Measurements from ENCODE around the gene CARD11. TPM values are rescaled to one million over a fixed set of nuclear protein-coding genes. Genes with fewer than 3 reads are reported as not detected.

The CARD11 gene
- total RNA-seq, 1 donor from 2014 or later, result 0.37 TPM

- DNase-seq (ENCODE audit: low read depth, low spot score), result no peak
- Mint-ChIP-seq H3K4me3 (no peak overlapping the region), H3K36me3 (ENCODE audit: low read depth) (no peaks in the 10 kb centered on the region), H3K4me1 (peaks cover 9% of the 10 kb centered on the region), H3K27ac (ENCODE audit: unreplicated experiment) (no peak overlapping the region), H3K27me3 (ENCODE audit: low read depth) (no peaks in the 10 kb centered on the region), H3K9me3 (peaks cover 3% of the 10 kb centered on the region)
- TF ChIP-seq CTCF (conservative IDR thresholded peaks at IDR 0.05), result no peak
Measured at GRCh38 chr7:3034591-3035150, 9.0 kb downstream of the CARD11 start.

GRCh38 chr7:3033581-3033980 is 10.1 kb downstream of the CARD11 start:
- H3K27ac Mint-ChIP-seq (ENCODE audit: unreplicated experiment), result no peak overlapping the region
- no peaks in the 10 kb centered on the region for H3K36me3 Mint-ChIP-seq (ENCODE audit: low read depth)
- peaks cover 13% of the 10 kb centered on the region for H3K4me1 Mint-ChIP-seq
- H3K4me3 Mint-ChIP-seq, result no peak overlapping the region
- no peak for DNase-seq (ENCODE audit: low read depth, low spot score)
- H3K9me3 Mint-ChIP-seq, result peaks cover 3% of the 10 kb centered on the region
- H3K27me3 Mint-ChIP-seq (ENCODE audit: low read depth), result no peaks in the 10 kb centered on the region
- TF ChIP-seq CTCF (conservative IDR thresholded peaks at IDR 0.05), result no peak

DNA sequence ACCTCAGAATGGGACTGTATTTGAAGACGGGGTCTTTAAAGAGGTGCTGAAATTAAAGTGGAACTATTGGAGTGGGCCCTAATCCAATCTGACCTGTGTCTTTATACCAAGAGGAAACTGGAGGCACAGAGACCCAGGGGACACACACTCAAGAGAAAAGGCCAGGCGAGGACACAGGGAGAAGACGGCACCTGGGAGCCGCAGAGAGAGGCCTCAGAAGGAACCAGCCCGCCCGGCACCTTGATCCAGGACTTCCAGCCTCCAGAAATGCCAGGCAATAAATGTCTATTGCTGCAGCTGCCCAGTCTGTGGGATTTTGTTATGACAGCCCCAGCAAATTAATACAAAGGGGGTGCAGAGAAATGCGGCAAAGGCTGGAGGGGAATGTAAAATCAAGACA is 10.5 kb downstream of the CARD11 start:
- Mint-ChIP-seq H3K36me3 (ENCODE audit: low read depth) (no peaks in the 10 kb centered on the region), H3K4me1 (peaks cover 17% of the 10 kb centered on the region), H3K9me3 (peaks cover 3% of the 10 kb centered on the region), H3K27me3 (ENCODE audit: low read depth) (no peaks in the 10 kb centered on the region), H3K27ac (ENCODE audit: unreplicated experiment) (no peak overlapping the region), H3K4me3 (no peak overlapping the region)
- TF ChIP-seq CTCF (conservative IDR thresholded peaks at IDR 0.05), result no peak
- DNase-seq (ENCODE audit: low read depth, low spot score), result no peak

DNA sequence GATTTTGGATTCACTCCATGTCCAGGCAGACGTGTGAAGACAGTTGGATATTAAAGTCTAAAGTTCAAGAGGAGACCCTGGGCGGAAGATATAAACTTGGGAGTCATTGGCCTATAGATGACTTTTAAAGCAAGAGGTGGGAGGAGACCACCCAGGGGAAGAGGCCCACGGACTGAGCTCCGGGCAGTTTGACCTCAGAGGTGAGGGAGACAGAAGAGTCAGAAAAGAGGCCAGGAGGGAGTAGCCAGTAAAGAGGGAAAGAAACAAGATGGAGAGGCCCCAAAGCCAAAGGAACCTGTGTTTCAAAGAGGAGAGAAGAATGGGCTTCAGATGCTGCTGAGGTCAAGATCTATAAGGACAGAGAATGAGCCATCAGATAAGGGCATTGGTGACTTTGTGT is 11.4 kb downstream of the CARD11 start:
- Mint-ChIP-seq H3K27me3 (ENCODE audit: low read depth) (no peaks in the 10 kb centered on the region), H3K9me3 (peaks cover 3% of the 10 kb centered on the region), H3K36me3 (ENCODE audit: low read depth) (no peaks in the 10 kb centered on the region), H3K4me3 (no peak overlapping the region), H3K27ac (ENCODE audit: unreplicated experiment) (no peak overlapping the region), H3K4me1 (peaks cover 22% of the 10 kb centered on the region)
- DNase-seq (ENCODE audit: low read depth, low spot score), result no peak
- TF ChIP-seq CTCF (conservative IDR thresholded peaks at IDR 0.05), result no peak

- no peak for DNase-seq (ENCODE audit: low read depth, low spot score)
- H3K27ac Mint-ChIP-seq (ENCODE audit: unreplicated experiment), result no peak overlapping the region
- H3K4me1 Mint-ChIP-seq, result peaks cover 22% of the 10 kb centered on the region
- no peaks in the 10 kb centered on the region for H3K27me3 Mint-ChIP-seq (ENCODE audit: low read depth)
- TF ChIP-seq CTCF (conservative IDR thresholded peaks at IDR 0.05), result no peak
- no peaks in the 10 kb centered on the region for H3K36me3 Mint-ChIP-seq (ENCODE audit: low read depth)
- H3K4me3 Mint-ChIP-seq, result no peak overlapping the region
- peaks cover 8% of the 10 kb centered on the region for H3K9me3 Mint-ChIP-seq
Measured at GRCh38 chr7:3029138-3029537, 14.5 kb downstream of the CARD11 start.

GRCh38 chr7:3028758-3029093 is 14.9 kb downstream of the CARD11 start:
- no peak overlapping the region for H3K27ac Mint-ChIP-seq (ENCODE audit: unreplicated experiment)
- H3K4me1 Mint-ChIP-seq, result peaks cover 22% of the 10 kb centered on the region
- TF ChIP-seq CTCF (conservative IDR thresholded peaks at IDR 0.05), result no peak
- no peak overlapping the region for H3K4me3 Mint-ChIP-seq
- H3K27me3 Mint-ChIP-seq (ENCODE audit: low read depth), result no peaks in the 10 kb centered on the region
- H3K36me3 Mint-ChIP-seq (ENCODE audit: low read depth), result no peaks in the 10 kb centered on the region
- H3K9me3 Mint-ChIP-seq, result peaks cover 8% of the 10 kb centered on the region
- DNase-seq (ENCODE audit: low read depth, low spot score), result no peak

Measured in neural crest cell (in vitro differentiated cells).